NCI-H526 (cell line): Measurements from ENCODE around the gene TMPRSS11E.
"Not testable (repeated sequence)": the region's sequence is repeated elsewhere in the genome, so short reads cannot be mapped to it uniquely, and the experiment has no call there.

Experiments used
- DNase-seq, 2 experiments: peaks; one replicate each; lab custom pipeline; 2025; lab: John Stamatoyannopoulos, UW

The TMPRSS11E gene

GRCh38 chr4:68447201-68447600, at the start of gene TMPRSS11E:
TMPRSS11E (plus strand) TSS chr4:68447463; CDS start chr4:68447513, 50 bp downstream.
- DNase-seq: peak in 1 of 2 experiments; percentile 6

GRCh38 chr4:68399306-68399705, 48.0 kb upstream of the TMPRSS11E start:
- DNase-seq: no peak

GRCh38 chr4:68401231-68401630, 46.0 kb upstream of the TMPRSS11E start:
- no peak for DNase-seq

- no peak for DNase-seq
Observed at GRCh38 chr4:68404153-68404552, 43.1 kb upstream of the TMPRSS11E start.

GRCh38 chr4:68405718-68406478, 41.4 kb upstream of the TMPRSS11E start:
- DNase-seq: not testable (repeated sequence)

GRCh38 chr4:68406479-68406859, 40.8 kb upstream of the TMPRSS11E start:
- no peak for DNase-seq

GRCh38 chr4:68407015-68407867, 40.0 kb upstream of the TMPRSS11E start:
- DNase-seq: not testable (repeated sequence)

- peak; percentile 34 to 62 for DNase-seq
Observed at GRCh38 chr4:68407868-68408190, 39.4 kb upstream of the TMPRSS11E start.

GRCh38 chr4:68410149-68410548, 37.1 kb upstream of the TMPRSS11E start:
- no peak for DNase-seq

GRCh38 chr4:68410643-68411042, 36.6 kb upstream of the TMPRSS11E start:
- DNase-seq: no peak

GRCh38 chr4:68412031-68412430, 35.2 kb upstream of the TMPRSS11E start:
- not testable (repeated sequence) for DNase-seq

GRCh38 chr4:68416591-68416990, 30.7 kb upstream of the TMPRSS11E start:
- no peak for DNase-seq

GRCh38 chr4:68426516-68426915, 20.7 kb upstream of the TMPRSS11E start:
- DNase-seq: no peak

- no peak for DNase-seq
Observed at GRCh38 chr4:68430337-68430736, 16.9 kb upstream of the TMPRSS11E start.

- DNase-seq: no peak
Observed at GRCh38 chr4:68432320-68432719, 14.9 kb upstream of the TMPRSS11E start.

- DNase-seq: no peak
Observed at GRCh38 chr4:68433582-68433981, 13.7 kb upstream of the TMPRSS11E start.

- DNase-seq: no peak
Observed at GRCh38 chr4:68434277-68434676, 13.0 kb upstream of the TMPRSS11E start.

GRCh38 chr4:68434836-68435235, 12.4 kb upstream of the TMPRSS11E start:
- DNase-seq: no peak

GRCh38 chr4:68445111-68445510, 2.2 kb upstream of the TMPRSS11E start:
- DNase-seq: no peak

GRCh38 chr4:68451246-68452211, 4.3 kb downstream of the TMPRSS11E start:
- peak; percentile 19 to 58 for DNase-seq

GRCh38 chr4:68460085-68460484, 12.8 kb downstream of the TMPRSS11E start:
- no peak for DNase-seq

- DNase-seq: peak in 1 of 2 experiments; percentile 17
Observed at GRCh38 chr4:68461790-68462189, 14.5 kb downstream of the TMPRSS11E start.
